Esophagus muscularis mucosa (tissue), 4 donors: Measurements from ENCODE around the gene FRK. TPM values are rescaled to one million over a fixed set of nuclear protein-coding genes. Genes with fewer than 3 reads are reported as not detected.
"Not testable (repeated sequence)": the region's sequence is repeated elsewhere in the genome, so short reads cannot be mapped to it uniquely, and the experiment has no call there.

Source experiments
- DNase-seq: peaks from one replicate; pipeline ENCODE4 v3.0.0-alpha.2; 2017; ENCODE audit errors: extremely low spot score
- H3K27ac ChIP-seq, 4 donors: fragments of 200-600 bp; sonication (generic); replicated peaks in 1 of 4; 1 replicate in 3 of 4; 2 replicates in 1 of 4; pipeline ENCODE4 v1.5.1; 2016 to 2019; ENCODE audit warnings: mild to moderate bottlenecking in 1 of 4
- H3K27me3 ChIP-seq, 4 donors: fragments of 200-600 bp; sonication (generic); one replicate each; pipeline versions ENCODE4 v1.5.1 to v1.6.0; 2016 to 2019
- H3K36me3 ChIP-seq, 4 donors: fragments of 200-600 bp; sonication (generic); one replicate each; pipeline ENCODE4 v1.5.1; 2016 to 2019
- H3K4me1 ChIP-seq, 4 donors: fragments of 200-600 bp; sonication (generic); one replicate each; pipeline ENCODE4 v1.5.1; 2016 to 2019
- H3K4me3 ChIP-seq, 4 donors: fragments of 200-600 bp; sonication (generic); 1 replicate in 2 of 4; 2 replicates in 2 of 4; pipeline ENCODE4 v1.5.1; 2016 to 2019; ENCODE audit warnings: mild to moderate bottlenecking in 4 of 4, moderate library complexity in 1 of 4
- H3K9me3 ChIP-seq, 4 donors: fragments of 200-600 bp; sonication (generic); 1 replicate in 3 of 4; 2 replicates in 1 of 4; pipeline ENCODE4 v1.5.1; 2016 to 2019
- CTCF ChIP-seq, 3 experiments: fragments of 200-600 bp in 2 of 3; fragments of 450-650 bp in 1 of 3; sonication (generic) in 2 of 3; IDR thresholded peaks; one replicate each; pipeline ENCODE4 v1.5.1; 2017 to 2019; ENCODE audit warnings: antibody characterized with exemption in 3 of 3, mild to moderate bottlenecking in 2 of 3, moderate library complexity in 1 of 3
- EP300 ChIP-seq: sonication (generic); formaldehyde crosslinking; IDR thresholded peaks from one replicate; pipeline ENCODE4 v1.6.1; 2017; ENCODE audit warnings: antibody characterized with exemption
- POLR2A ChIP-seq: fragments of 450-650 bp; IDR thresholded peaks from one replicate; pipeline ENCODE4 v1.6.1; 2017; ENCODE audit warnings: antibody characterized with exemption, moderate library complexity, mild to moderate bottlenecking, low read depth
- POLR2AphosphoS5 ChIP-seq, 2 donors: sonication (generic); formaldehyde crosslinking; IDR thresholded peaks; one replicate each; pipeline ENCODE4 v1.6.1; 2017; ENCODE audit warnings: antibody characterized with exemption in 2 of 2
- WGBS: methylation state at CpG from one replicate; pipeline ENCODE4 v1.1.5; 2018; 5-methylcytosine and 5-hydroxymethylcytosine counted together
- intact Hi-C: fragments of 100-400 bp; cut with DNase I; formaldehyde crosslinking; loops from one replicate; pipeline ENCODE4 v1.15.1; 2023
- total RNA-seq, 4 donors: library from RNA; depleted of rRNA; stranded (reverse); fragments of >200 nt; gene quantifications; one replicate each; pipeline versions ENCODE4 v1.1.0 to v1.2.1, GENCODE V29; 2016

FRK gene
- total RNA-seq, 4 donors from 2014 or later, result 0.17 to 0.57 (median 0.40) TPM

GRCh38 chr6:115894426-115894992 is 166.2 kb downstream of the FRK start:
- Histone ChIP-seq H3K27me3 (no peaks in the 10 kb centered on the region), H3K27ac (no peak overlapping the region), H3K4me1 (no peaks in the 10 kb centered on the region), H3K4me3 (no peak overlapping the region), H3K9me3 (no peaks in the 10 kb centered on the region), H3K36me3 (no peaks in the 10 kb centered on the region)
- 87% methylated on average over 7 of the region's 7 CpGs for WGBS
- TF ChIP-seq POLR2AphosphoS5 (IDR thresholded peaks at IDR 0.05) (no peak), CTCF (IDR thresholded peaks at IDR 0.05) (no peak), EP300 (no peak), POLR2A (no peak)
- intact Hi-C loops, result no loop called here
- no peak for DNase-seq

DNA sequence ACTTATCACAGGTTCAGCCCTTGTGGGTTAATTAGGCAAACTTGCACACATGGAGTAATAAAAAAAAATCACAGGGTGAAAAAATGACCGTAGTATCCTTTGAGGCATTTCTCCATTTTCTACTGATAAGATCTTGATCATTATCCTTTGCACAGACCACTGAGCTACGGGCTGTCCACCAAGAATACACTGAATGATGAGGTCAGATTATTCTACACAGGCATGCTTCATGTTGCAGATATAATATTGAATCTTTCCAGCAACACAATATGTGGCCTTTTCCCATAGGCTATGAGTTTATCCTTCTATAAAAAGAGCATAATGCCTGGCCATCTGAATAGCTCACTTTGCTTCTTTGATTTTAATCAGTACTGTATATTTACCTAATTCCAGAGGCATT is 168.9 kb downstream of the FRK start:
- 85% methylated on average over 2 of the region's 2 CpGs for WGBS
- Histone ChIP-seq H3K27me3 (no peaks in the 10 kb centered on the region), H3K4me3 (no peak overlapping the region), H3K4me1 (no peaks in the 10 kb centered on the region), H3K36me3 (no peaks in the 10 kb centered on the region), H3K9me3 (no peaks in the 10 kb centered on the region), H3K27ac (no peak overlapping the region)
- no peak for DNase-seq
- no peak for TF ChIP-seq CTCF (IDR thresholded peaks at IDR 0.05)
- TF ChIP-seq POLR2A, result no peak
- no peak for TF ChIP-seq EP300
- no peak for TF ChIP-seq POLR2AphosphoS5 (IDR thresholded peaks at IDR 0.05)
- intact Hi-C loops, result no loop called here

DNA sequence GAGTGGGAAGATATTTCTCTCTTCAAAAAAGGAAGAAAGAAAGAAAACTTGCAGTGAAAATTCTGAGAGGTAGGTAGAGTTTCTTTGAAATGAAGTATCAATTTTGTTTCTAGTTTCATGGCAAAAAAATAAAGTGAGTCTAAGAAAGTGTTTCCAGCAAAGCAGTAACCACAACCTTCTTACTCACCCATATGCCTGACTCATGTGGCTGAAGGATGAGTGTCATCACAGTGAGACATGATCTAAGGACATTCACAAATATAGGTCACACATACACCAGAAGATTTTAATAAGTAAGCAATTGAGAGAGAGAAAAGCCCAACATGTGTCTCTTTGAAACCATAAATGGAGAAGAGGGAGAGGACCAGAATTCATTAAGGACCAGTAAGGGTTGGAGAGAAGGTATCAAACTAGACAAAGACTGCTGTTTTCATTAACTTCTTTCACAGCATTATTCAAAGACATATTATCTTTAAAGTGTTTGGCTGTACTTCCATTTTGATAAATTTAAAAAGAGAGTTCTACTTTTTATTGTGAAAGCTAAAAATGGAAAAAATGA is 169.5 kb downstream of the FRK start:
- Histone ChIP-seq H3K9me3 (no peaks in the 10 kb centered on the region), H3K4me3 (no peak overlapping the region), H3K4me1 (no peaks in the 10 kb centered on the region), H3K27ac (no peak overlapping the region), H3K27me3 (no peaks in the 10 kb centered on the region), H3K36me3 (no peaks in the 10 kb centered on the region)
- TF ChIP-seq POLR2AphosphoS5 (IDR thresholded peaks at IDR 0.05), result no peak
- no peak for TF ChIP-seq POLR2A
- TF ChIP-seq CTCF (IDR thresholded peaks at IDR 0.05), result no peak
- no peak for TF ChIP-seq EP300
- intact Hi-C loops, result no loop called here
- no peak for DNase-seq

DNA sequence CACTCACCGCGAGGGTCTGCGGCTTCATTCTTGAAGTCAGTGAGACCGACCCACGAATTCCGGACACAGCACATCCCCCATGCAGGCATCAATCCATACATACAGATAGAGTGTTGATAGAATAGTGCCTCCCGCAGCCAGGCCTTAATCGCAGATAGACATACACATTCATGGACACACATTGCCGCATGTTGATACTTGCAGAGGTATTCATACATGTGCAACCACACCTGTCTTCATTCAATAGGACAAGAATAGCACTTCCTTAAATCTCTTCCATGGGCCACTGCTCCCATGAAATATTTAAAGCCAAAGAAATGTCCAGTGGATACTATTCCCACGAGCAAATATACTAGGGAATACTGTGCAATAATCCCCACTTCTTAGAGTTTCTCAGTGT is 170.5 kb downstream of the FRK start:
- H3K4me1 ChIP-seq, result no peaks in the 10 kb centered on the region
- H3K27ac ChIP-seq, result no peak overlapping the region
- TF ChIP-seq EP300, result no peak
- H3K27me3 ChIP-seq, result no peaks in the 10 kb centered on the region
- WGBS, result 96% methylated on average over 10 of the region's 10 CpGs
- intact Hi-C loops, result no loop called here
- no peak overlapping the region for H3K4me3 ChIP-seq
- H3K9me3 ChIP-seq, result no peaks in the 10 kb centered on the region
- DNase-seq, result no peak
- no peaks in the 10 kb centered on the region for H3K36me3 ChIP-seq

GRCh38 chr6:115888687-115889470 is 171.8 kb downstream of the FRK start:
- H3K27me3 ChIP-seq, H3K4me1 ChIP-seq, H3K4me3 ChIP-seq, intact Hi-C loops, H3K36me3 ChIP-seq, H3K9me3 ChIP-seq, DNase-seq, H3K27ac ChIP-seq: not testable (repeated sequence)
- WGBS, result 96% methylated on average over 20 of the region's 38 CpGs
